NCI-H1048 (cell line): ENCODE results near the gene COX6A2.

Experiments
- DNase-seq: peaks from one replicate; lab custom pipeline; 2025; lab: John Stamatoyannopoulos, UW

The COX6A2 gene

DNA sequence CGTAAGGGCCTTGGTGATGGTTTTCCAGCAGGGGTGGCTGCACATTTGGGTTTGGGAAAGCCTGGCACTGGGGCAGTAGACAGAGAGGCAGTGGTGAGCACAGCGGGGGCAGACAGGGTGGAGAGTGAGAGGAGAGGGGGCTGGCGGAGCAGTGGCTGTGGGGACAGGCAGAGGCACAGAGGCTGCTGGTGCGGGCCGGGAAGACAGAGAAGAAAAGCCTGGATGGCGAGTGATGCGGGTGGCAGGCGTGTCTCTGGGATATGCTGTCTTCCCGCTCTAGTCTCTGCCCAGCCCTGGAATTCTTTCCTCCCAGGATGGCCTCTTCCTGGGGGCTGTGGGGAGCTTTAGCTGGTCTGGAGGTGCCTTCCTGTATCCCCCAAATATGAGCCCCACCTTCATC lies 18.1 kb downstream of the COX6A2 start:
- DNase-seq: no peak

DNA sequence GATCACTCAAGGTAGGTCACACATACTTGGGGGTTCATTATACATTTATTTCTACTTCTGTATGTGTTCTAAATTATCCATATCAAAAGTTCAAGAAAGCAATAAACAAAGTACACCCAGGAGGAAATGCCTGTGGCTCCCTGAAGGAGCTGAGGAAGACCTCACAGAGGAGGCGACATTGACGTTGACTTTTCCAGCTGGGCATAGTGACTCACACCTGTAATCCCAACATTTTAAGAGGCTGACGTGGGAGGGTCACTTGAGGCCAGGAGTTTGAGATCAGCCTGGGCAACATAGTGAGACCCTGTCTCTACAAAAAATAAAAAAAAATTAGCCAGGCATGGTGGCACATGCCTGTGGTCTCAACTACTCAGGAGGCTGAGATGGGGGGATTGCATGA lies 18.7 kb downstream of the COX6A2 start:
- DNase-seq: no peak

DNA sequence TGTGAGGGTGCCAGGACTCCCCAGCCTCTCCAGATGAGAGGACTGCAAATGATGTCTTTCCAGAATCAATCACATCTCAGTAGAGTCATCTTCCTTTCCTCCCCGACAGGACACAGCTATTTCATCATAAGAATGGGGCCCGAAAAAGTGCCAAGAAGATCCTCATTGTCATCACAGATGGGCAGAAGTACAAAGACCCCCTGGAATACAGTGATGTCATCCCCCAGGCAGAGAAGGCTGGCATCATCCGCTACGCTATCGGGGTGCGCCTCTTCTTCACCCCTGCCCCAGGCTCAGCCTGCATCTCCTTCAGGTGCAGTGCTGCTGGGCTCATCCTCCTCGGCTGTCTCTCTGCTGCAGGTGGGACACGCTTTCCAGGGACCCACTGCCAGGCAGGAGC lies 20.8 kb downstream of the COX6A2 start:
- no peak for DNase-seq

DNA sequence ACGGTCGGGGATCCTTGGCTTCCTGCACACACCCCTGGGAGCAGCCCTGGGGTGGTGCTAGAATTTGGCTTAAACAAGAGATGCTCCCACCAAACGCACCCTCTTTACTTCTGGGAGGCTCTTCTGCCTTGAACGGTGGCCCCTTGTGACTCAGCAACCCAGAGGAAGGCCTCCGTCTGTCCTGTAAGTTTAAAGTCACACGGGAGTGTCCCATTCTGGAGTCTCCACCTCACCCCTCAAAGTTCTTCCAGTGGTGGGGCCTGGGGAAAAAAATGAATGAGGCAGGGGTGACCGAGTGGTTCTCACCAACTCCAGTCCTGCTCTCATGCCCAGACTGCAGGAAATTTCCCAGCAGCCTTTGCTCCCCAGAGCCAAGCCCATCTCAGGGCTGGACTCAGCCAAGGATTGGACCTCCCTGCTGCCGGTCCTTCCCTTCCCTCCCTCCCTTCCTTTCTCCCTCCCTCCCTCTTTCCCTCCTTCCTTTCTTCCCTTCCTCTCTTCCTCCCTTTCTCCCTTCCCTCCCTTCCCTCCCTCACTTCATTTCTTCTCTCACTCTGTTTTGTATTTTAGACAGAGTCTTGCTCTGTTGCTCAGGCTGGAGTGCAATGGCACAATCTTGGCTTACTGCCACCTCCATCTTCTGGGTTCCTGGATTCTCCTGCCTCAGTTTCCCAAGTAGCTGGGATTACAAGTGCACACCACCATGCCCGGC lies 23.7 kb downstream of the COX6A2 start:
- DNase-seq: no peak

- DNase-seq: no peak
Measured at GRCh38 chr16:31403590-31404352, 24.4 kb downstream of the COX6A2 start.

GRCh38 chr16:31402687-31403086 lies 25.5 kb downstream of the COX6A2 start:
- DNase-seq: no peak

- no peak for DNase-seq
Measured at GRCh38 chr16:31401436-31401835, 26.7 kb downstream of the COX6A2 start.

GRCh38 chr16:31400191-31400590 lies 28.0 kb downstream of the COX6A2 start:
- DNase-seq: no peak

DNA sequence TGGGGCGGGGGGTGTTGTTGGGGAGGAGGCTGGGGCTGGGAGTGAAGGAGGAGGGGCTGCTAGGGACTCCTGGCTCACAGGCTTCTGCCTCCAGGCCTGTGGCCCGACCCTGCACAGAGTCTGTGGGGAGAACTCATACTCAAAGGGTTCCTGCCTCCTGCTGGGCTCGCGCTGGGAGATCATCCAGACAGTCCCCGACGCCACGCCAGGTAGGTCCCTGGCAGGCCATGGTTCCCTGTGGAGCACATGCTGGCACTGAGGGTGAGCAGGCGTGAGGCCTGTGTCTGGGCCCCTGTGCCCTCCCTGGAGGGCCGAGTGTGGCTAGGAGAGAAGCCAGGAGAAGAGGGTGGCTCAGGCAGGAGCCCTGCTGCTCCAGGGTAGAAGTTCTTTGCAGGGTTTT lies 30.5 kb downstream of the COX6A2 start:
- DNase-seq: no peak

DNA sequence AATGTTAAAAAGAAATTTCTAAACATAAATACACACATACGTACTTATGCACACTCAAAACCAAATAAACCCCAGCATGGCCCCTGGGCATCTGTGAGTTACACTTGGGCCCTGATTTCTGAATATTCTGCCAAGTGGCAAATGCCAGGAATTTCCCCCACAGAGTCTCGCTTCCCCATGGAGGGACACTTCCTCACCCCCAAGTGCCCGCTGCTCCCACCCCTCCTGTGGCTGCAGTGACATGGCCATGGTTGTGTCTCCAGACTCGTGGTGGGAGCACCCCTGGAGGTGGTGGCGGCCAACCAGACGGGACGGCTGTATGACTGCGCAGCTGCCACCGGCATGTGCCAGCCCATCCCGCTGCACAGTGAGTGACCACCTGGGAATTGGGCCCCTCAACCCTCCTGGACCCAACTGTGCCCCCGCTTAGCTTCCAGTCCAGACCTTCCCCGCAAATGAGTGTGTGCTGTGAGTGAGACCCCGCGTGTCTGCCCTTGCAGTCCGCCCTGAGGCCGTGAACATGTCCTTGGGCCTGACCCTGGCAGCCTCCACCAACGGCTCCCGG lies 31.0 kb downstream of the COX6A2 start:
- DNase-seq: no peak

GRCh38 chr16:31395647-31396046 lies 32.5 kb downstream of the COX6A2 start:
- DNase-seq: no peak

DNA sequence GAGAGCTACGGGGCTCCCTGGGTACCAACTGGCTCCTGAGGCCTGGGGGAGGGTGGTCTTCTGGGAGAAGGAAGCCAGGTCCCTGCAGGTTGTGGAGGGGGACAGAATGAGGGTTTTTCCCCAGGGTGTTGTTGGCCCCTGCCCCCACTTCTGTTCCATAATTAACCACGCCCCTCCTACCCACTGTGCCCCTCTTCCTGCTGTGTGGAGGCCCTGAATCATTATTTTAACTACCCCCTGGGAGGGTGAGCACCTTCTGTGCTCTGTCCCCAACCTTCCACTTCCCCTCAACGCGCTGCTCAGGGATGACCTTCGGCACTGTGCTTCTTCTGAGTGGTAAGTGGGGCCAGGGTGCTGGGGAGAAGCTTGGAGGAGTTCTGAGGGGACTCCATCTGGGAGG lies 35.1 kb downstream of the COX6A2 start, which contains the start of gene ITGAD:
TSS of gene ITGAD (plus strand) at position 280 of the 400 bp plus-strand sequence. CDS start at position 306, 26 bp downstream.
- DNase-seq: no peak

DNA sequence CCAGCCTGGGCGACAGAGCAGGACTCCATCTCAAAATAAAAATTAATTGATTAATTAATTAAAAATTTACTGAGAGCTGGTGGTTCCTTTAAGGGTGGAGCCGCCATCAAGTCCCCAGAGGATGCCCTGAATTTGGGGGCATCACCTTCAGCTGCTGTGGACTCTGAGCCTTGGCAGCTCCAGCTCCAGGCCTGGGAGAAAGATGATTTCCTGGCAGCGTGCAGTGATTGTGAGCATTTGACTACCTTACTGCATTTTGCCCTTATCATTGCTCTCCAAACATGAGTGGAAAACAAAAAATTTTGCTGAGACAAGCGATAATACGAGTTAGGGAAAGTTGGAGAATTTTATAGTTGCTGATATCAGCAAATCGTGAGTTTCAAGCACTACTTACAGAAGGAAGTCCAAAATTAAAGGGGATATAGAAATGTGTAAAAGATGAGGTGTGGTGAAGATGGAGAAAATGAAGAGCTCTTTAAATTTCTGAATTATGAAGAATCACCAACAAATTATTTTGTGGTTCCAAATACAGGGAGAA lies 37.6 kb downstream of the COX6A2 start:
- DNase-seq: no peak

- no peak for DNase-seq
Measured at GRCh38 chr16:31388535-31388934, 39.6 kb downstream of the COX6A2 start.

- no peak for DNase-seq
Measured at GRCh38 chr16:31386157-31386984, 41.8 kb downstream of the COX6A2 start.

- DNase-seq: no peak
Measured at GRCh38 chr16:31385680-31386079, 42.5 kb downstream of the COX6A2 start.

DNA sequence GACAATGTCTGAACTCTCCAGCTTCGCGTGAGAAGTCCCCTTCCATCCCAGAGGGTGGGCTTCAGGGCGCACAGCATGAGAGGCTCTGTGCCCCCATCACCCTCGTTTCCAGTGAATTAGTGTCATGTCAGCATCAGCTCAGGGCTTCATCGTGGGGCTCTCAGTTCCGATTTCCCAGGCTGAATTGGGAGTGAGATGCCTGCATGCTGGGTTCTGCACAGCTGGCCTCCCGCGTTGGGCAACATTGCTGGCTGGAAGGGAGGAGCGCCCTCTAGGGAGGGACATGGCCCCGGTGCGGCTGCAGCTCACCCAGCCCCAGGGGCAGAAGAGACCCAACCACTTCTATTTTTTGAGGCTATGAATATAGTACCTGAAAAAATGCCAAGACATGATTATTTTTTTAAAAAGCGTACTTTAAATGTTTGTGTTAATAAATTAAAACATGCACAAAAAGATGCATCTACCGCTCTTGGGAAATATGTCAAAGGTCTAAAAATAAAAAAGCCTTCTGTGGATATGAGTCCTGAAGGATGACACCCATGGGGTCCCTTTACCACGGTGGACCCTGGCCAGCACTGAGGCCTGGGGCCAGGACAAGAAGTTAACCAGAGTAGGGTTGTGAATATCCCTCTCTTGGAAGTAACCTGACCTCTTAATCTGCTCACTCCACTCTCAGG lies 45.5 kb downstream of the COX6A2 start:
- DNase-seq: no peak

GRCh38 chr16:31380201-31380600 lies 48.0 kb downstream of the COX6A2 start:
- DNase-seq: no peak
